ENCODE measurements around the gene TMEM154.

Gene TMEM154

GRCh38 chr4:152646221-152646620 is 33.6 kb downstream of the TMEM154 start:
- TF ChIP-seq CTCF (IDR thresholded peaks at IDR 0.05; ENCODE audit: low read depth, low read length), result no peak

GRCh38 chr4:152644130-152644529 is 35.7 kb downstream of the TMEM154 start:
- H3K4me3 ChIP-seq (replicated peaks in 1 of 2; ENCODE audit: low read depth in 2 of 2, low read length in 2 of 2), result no peak overlapping the region
- DNase-seq (ENCODE audit: low read depth in 2 of 2), result no peak
- no peak for TF ChIP-seq CTCF (IDR thresholded peaks at IDR 0.05; ENCODE audit: low read depth, low read length)

More at GRCh38 chr4:152646221-152646620, 33.6 kb downstream of the TMEM154 start:
- no peak overlapping the region for H3K4me3 ChIP-seq (replicated peaks in 1 of 2; ENCODE audit: low read depth in 2 of 2, low read length in 2 of 2)
- DNase-seq (ENCODE audit: low read depth in 2 of 2), result no peak

- peak in 1 of 2 donors; percentile 34 for DNase-seq (ENCODE audit: low read depth in 2 of 2)
- no peak overlapping the region for H3K4me3 ChIP-seq (replicated peaks in 1 of 2; ENCODE audit: low read depth in 2 of 2, low read length in 2 of 2)
- TF ChIP-seq CTCF (IDR thresholded peaks at IDR 0.05; ENCODE audit: low read depth, low read length), result no peak
Observed at GRCh38 chr4:152643153-152644035, 36.4 kb downstream of the TMEM154 start.

GRCh38 chr4:152640058-152640921 is 39.5 kb downstream of the TMEM154 start:
- peak; percentile 24 for TF ChIP-seq CTCF (IDR thresholded peaks at IDR 0.05; ENCODE audit: low read depth, low read length)
- no peak overlapping the region for H3K4me3 ChIP-seq (replicated peaks in 1 of 2; ENCODE audit: low read depth in 2 of 2, low read length in 2 of 2)
- peak; percentile 41 to 50 for DNase-seq (ENCODE audit: low read depth in 2 of 2)

GRCh38 chr4:152635851-152636250 is 43.9 kb downstream of the TMEM154 start:
- TF ChIP-seq CTCF (IDR thresholded peaks at IDR 0.05; ENCODE audit: low read depth, low read length), result no peak
- DNase-seq (ENCODE audit: low read depth in 2 of 2), result peak in 1 of 2 donors; percentile 55
- no peak overlapping the region for H3K4me3 ChIP-seq (replicated peaks in 1 of 2; ENCODE audit: low read depth in 2 of 2, low read length in 2 of 2)

- no peak for TF ChIP-seq CTCF (IDR thresholded peaks at IDR 0.05; ENCODE audit: low read depth, low read length)
- no peak overlapping the region for H3K4me3 ChIP-seq (replicated peaks in 1 of 2; ENCODE audit: low read depth in 2 of 2, low read length in 2 of 2)
- peak in 1 of 2 donors; percentile 41 for DNase-seq (ENCODE audit: low read depth in 2 of 2)
Observed at GRCh38 chr4:152634110-152634760, 45.6 kb downstream of the TMEM154 start.
